Neural crest cell (in vitro differentiated cells): ENCODE results near the gene LCE1F. TPM values are rescaled to one million over a fixed set of nuclear protein-coding genes. Genes with fewer than 3 reads are reported as not detected.

ENCODE experiments used
- DNase-seq: peaks from one replicate; pipeline ENCODE4 v3.0.0; 2021; ENCODE audit warnings: low read depth, mixed read lengths, low spot score
- H3K27ac Mint-ChIP-seq: one replicate; pipeline ENCODE4 v1.8.0; 2021; ENCODE audit warnings: mild to moderate bottlenecking, mixed read lengths; ENCODE audit not compliant: unreplicated experiment
- H3K27me3 Mint-ChIP-seq: 2 replicates; pipeline ENCODE4 v1.8.0; 2021; ENCODE audit warnings: low read depth, mild to moderate bottlenecking, mixed read lengths
- H3K36me3 Mint-ChIP-seq: 2 replicates; pipeline ENCODE4 v1.8.0; 2021; ENCODE audit warnings: low read depth, mild to moderate bottlenecking, mixed read lengths
- H3K4me1 Mint-ChIP-seq: 2 replicates; pipeline ENCODE4 v1.8.0; 2021; ENCODE audit warnings: mixed read lengths
- H3K4me3 Mint-ChIP-seq: one replicate; pipeline ENCODE4 v1.8.0; 2021; ENCODE audit warnings: mild to moderate bottlenecking, mixed read lengths
- H3K9me3 Mint-ChIP-seq: 2 replicates; pipeline ENCODE4 v1.8.0; 2021; ENCODE audit warnings: mixed read lengths
- total RNA-seq: library from RNA; stranded (reverse); gene quantifications from 2 replicates; pipeline ENCODE4 v1.2.1, GENCODE V29; 2021
- TF ChIP-seq, protein P1 (sequence below): fragments of 200-600 bp; sonication (generic); conservative IDR thresholded peaks from 2 replicates; pipeline ENCODE4 v1.5.0; 2021; ENCODE audit warnings: antibody characterized with exemption, mild to moderate bottlenecking

LCE1F gene
- total RNA-seq, 1 donor from 2014 or later = not detected

DNA sequence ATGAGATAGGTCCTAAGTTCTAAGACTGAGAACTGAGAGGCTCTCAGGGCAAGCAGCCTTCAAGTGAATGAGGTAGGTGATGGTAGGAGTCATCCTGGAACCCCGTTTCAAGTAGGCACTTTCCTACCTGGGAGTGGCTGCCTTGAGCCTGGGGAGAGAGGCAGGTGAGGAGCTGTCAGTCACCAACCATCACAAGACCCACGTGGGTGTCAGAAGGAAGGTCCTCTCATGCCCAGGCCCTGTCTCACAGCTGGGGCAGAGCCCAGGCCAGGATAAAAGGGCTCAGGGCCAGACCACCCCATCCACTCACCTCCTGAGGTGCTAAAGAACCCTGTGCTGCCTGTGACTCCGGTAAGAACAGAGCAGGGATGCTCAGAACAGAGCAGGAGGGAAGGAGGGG lies 21.5 kb downstream of the LCE1F start, which contains the start of gene LCE1D:
TSS of gene LCE1D (plus strand) at position 301 of the 400 bp plus-strand sequence. CDS start 1,074 bp downstream, outside the sequence.
- Mint-ChIP-seq H3K9me3 (peaks cover 18% of the 10 kb centered on the region), H3K36me3 (peaks cover 2% of the 10 kb centered on the region), H3K4me3 (no peak within 1 kb of the TSS), H3K27me3 (no peaks in the 10 kb centered on the region), H3K27ac (no peak within 1 kb of the TSS), H3K4me1 (no peaks in the 10 kb centered on the region)
- DNase-seq = no peak
- TF ChIP-seq, protein P1, sequence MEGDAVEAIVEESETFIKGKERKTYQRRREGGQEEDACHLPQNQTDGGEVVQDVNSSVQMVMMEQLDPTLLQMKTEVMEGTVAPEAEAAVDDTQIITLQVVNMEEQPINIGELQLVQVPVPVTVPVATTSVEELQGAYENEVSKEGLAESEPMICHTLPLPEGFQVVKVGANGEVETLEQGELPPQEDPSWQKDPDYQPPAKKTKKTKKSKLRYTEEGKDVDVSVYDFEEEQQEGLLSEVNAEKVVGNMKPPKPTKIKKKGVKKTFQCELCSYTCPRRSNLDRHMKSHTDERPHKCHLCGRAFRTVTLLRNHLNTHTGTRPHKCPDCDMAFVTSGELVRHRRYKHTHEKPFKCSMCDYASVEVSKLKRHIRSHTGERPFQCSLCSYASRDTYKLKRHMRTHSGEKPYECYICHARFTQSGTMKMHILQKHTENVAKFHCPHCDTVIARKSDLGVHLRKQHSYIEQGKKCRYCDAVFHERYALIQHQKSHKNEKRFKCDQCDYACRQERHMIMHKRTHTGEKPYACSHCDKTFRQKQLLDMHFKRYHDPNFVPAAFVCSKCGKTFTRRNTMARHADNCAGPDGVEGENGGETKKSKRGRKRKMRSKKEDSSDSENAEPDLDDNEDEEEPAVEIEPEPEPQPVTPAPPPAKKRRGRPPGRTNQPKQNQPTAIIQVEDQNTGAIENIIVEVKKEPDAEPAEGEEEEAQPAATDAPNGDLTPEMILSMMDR = no peak

DNA sequence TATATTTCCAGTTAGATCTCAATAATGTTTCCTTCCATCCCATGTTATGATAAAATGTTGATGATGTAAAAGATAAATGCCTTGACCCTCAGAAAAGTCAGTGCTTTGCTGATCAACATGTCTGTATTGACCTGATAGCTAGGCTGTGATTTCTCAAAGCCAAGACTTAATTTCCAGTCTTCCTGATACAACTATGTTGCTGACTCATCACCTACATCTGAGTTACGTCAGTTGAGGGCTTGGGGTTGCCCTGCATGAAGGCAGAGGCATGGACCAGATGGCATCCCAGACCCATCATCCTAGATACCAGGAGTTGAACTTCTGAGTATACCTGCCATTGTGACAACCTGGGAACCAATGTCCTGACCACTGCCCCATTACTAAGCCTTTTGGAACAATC lies 26.4 kb downstream of the LCE1F start:
- Mint-ChIP-seq H3K4me1 (no peaks in the 10 kb centered on the region), H3K36me3 (peaks cover 2% of the 10 kb centered on the region), H3K9me3 (peaks cover 20% of the 10 kb centered on the region), H3K27me3 (no peaks in the 10 kb centered on the region), H3K27ac (no peak overlapping the region), H3K4me3 (no peak overlapping the region)
- TF ChIP-seq, protein P1 = no peak
- no peak for DNase-seq

DNA sequence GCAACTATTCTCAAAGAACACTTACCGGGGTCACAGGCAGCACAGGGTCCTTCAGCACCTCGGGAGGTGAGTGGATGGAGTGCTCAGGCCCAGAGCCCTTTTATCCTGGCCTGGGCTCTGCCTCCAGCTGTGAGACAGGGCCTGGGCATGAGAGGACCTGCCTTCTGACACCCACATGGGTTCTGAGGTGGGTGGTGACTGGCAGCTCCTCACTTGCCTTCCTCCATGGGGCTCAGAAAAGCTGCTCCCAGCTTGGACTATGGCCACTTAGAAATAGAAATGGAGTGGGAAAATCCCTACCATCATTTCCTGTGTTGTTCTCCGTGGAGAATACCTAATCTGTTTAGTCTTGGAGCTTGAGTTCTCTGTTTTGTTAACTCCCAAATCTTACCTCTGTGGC lies 31.6 kb downstream of the LCE1F start, which contains the start of gene LCE1C:
TSS of gene LCE1C (minus strand) at position 76 of the 400 bp plus-strand sequence. CDS start 1,173 bp downstream, outside the sequence.
- Mint-ChIP-seq H3K36me3 (peaks cover 2% of the 10 kb centered on the region), H3K27ac (no peak within 1 kb of the TSS), H3K27me3 (no peaks in the 10 kb centered on the region)

DNA sequence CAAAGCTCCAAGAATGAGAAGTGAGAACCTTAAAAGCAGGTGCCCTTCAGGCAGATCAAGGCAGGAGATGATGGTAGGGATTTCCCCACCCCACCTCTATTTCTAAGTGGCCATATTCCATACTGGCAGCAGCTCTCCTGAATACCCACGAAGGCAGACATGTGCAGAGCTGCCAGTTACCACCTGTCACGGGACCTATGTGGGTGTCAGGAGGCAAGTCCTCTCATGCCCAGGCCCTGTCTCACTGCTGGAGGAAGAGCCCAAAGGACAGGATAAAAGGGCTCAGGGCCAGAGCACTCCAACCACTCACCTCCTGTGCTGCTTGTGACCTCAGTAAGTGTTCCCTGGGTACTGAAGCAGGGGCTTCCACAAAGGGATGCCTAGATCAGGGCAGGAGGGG lies 36.1 kb downstream of the LCE1F start:
- peaks cover 27% of the 10 kb centered on the region for H3K9me3 Mint-ChIP-seq
- no peaks in the 10 kb centered on the region for H3K36me3 Mint-ChIP-seq
- no peak for DNase-seq
- H3K27ac Mint-ChIP-seq = no peak overlapping the region
- TF ChIP-seq, protein P1 = no peak
- H3K4me1 Mint-ChIP-seq = no peaks in the 10 kb centered on the region
- no peaks in the 10 kb centered on the region for H3K27me3 Mint-ChIP-seq
- H3K4me3 Mint-ChIP-seq = no peak overlapping the region

More for the DNA sequence above, 31.6 kb downstream of the LCE1F start, which contains the start of gene LCE1C:
- H3K4me1 Mint-ChIP-seq = no peaks in the 10 kb centered on the region
- DNase-seq = no peak
- H3K4me3 Mint-ChIP-seq = no peak within 1 kb of the TSS
- peaks cover 21% of the 10 kb centered on the region for H3K9me3 Mint-ChIP-seq
- TF ChIP-seq, protein P1 = no peak

DNA sequence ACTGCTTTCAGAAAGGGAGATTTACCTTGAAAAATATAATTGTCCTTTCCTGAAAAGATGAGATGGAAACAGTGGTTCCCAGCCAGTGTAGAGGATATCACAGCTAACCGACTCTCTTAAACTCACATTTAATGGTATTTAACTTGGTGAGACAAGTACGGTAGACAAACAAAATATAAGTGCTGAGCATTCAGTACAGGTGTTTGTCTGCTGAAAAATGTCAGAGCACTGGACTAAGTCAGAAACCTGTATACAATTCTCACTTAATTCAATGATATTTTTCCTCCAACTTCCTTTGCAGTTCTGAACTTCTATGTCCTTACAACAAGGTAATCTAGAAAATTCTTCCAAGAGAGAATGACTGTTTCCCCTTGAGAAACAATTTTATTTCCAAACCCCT lies 36.7 kb downstream of the LCE1F start, which contains the start of gene LCE1B:
TSS of gene LCE1B (plus strand) at position 301 of the 400 bp plus-strand sequence. CDS start 476 bp downstream, outside the sequence.
- no peak within 1 kb of the TSS for H3K27ac Mint-ChIP-seq
- TF ChIP-seq, protein P1 = no peak
- H3K4me3 Mint-ChIP-seq = no peak within 1 kb of the TSS
- DNase-seq = no peak
- no peaks in the 10 kb centered on the region for H3K36me3 Mint-ChIP-seq
- H3K4me1 Mint-ChIP-seq = no peaks in the 10 kb centered on the region
- no peaks in the 10 kb centered on the region for H3K27me3 Mint-ChIP-seq
- H3K9me3 Mint-ChIP-seq = peaks cover 29% of the 10 kb centered on the region
